Stimulated activated CD4-positive, alpha-beta T cell treated with anti-CD3 and anti-CD28 coated beads, Interleukin-1b, Interleukin-23, amount 100 ng/mL, for 4 hours (primary cell): ENCODE data around the gene IFNA2.
"Not testable (repeated sequence)": the region's sequence is repeated elsewhere in the genome, so short reads cannot be mapped to it uniquely, and the experiment has no call there.

ENCODE experiments used
- DNase-seq, 2 donors: peaks; one replicate each; pipeline ENCODE4 v3.0.0-alpha.2; 2020; ENCODE audit warnings: low read depth in 2 of 2

IFNA2 gene

GRCh38 chr9:21385131-21385670, at the start of gene IFNA2:
TSS of gene IFNA2 (minus strand) at chr9:21385398. CDS start at chr9:21385329, 69 bp downstream.
- no peak for DNase-seq

GRCh38 chr9:21435015-21435383, 49.8 kb upstream of the IFNA2 start:
- not testable (repeated sequence) for DNase-seq

DNA sequence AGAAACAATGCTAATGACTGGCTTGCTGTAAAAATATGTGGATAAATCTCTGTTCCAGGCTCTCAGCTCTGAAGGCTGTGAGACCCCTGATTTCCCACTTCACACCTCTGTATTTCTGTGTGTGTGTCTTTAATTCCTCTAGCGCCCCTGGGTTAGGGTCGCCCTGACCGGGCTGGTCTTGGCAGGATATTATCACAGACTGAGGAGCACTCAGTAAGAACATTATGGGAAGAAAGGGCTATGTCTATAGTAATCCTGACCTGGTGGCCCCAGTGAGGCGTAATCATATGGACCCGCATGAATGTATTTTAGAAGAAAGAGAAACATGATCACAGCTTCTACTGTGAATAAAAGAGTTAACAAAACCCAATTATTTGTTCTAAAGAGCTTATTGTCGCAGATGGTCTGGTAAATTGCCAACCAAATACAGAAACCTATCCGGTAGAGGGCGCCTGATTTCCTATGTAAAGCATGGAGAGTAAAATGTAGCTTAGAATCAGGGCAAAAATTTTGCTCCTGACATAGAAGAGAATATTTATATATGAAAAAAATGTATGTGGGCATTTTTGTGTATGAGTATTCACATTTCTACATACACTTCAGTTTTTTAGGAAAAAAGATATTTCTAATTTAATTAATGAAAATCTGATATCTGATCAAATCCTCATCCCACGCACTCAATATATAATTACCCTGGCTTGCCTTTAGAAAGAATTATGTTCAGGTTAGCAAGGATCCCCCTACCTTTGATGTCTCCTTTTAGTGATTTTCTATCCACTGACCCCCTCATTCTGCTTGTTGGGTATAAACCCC, 49.2 kb upstream of the IFNA2 start:
- DNase-seq, result peak in 1 of 2 donors; percentile 36

- DNase-seq, result no peak
Measured at GRCh38 chr9:21432672-21433425, 47.7 kb upstream of the IFNA2 start.

DNA sequence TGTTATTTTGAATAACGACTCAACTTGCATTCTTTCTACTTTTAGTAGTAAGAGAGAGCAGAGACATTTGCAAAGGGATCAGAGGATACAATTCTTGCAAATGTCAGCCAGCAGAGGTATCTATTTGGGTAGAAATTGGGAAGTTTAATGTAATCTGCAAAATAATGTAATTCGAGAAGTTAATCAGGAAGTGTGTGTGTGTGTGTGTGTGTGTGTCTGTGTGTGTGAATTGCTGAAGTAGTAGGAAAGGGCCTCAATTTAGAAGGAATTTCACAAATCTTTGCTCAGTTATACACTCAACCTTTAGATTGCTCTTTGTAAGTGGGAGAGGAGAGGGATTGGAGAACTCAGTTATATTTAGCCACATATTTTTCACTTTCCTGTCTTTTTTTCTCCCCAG, 44.0 kb upstream of the IFNA2 start:
- no peak for DNase-seq

DNA sequence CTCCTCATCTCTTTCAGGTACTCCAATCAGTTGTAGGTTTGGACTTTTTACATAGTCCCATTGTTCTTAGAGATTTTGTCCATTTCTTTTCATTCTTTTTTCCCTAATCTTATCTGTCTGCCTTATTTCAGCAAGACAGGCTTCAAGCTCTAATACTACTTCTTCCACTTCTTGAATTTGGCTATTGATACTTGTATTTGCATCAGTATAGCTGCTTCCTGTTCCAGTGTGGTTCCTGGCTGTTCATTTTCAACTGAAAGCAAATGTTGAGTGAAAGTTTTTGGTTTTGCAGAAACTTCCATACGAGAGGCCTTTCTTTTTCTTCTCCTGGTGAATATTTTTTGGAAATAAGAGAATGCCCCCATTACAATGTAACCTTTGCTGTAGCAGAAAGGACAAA, 43.0 kb upstream of the IFNA2 start:
- no peak for DNase-seq

- no peak for DNase-seq
Measured at GRCh38 chr9:21415493-21416267, 30.5 kb upstream of the IFNA2 start.

DNA sequence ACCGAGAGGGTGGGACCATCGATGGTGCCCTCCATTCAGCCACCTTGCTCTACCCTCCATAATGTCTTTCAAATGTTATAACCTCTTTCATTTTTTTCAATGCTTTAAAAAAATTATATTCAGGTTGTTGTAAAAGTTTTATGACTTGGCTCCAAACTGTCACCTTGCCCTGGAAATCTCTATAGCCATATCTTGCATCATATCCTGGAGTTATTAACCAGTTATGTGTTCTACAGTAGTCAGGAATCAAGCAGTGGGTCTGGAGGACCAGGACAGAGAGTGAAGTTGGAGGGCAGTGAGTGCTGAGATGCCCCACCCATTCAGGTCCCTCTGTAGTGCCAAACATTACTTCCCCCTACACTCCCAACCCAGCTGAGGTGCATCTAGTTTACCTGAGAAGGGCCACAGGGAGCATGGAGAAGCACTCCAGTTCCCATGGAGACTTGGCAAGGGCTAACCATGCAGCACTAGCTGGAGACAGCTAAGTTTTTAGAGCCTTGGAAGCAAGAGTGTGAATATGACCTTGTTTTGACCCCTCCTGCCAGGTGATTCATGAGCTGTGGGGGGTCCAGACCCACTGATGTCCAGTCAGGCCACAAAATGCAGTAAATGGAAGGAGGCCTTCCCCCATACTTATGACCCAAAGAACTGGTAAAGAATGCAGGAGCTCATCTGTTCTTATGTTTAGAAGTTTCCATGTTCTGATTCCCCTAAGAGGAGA, 29.2 kb upstream of the IFNA2 start:
- DNase-seq, result no peak

DNA sequence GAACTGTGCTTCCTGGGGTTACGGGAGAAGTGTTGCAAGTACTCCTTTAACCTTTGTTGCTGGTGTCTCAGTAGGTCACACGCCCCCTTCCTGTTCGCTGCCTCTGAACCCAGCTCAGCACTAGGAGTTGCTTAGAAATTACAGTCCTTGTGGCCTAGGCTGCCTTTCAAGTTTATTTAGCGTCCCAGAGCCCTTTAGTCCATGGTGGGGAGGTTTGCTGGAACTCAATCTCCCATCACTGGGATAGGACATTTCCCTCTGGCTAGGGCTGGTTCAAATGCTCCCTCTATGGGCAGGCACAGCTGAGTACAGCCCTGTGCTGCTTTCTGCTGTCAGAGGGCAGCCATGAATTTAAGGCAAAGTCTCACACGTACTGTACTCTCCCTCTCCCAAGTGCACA, 28.4 kb upstream of the IFNA2 start:
- no peak for DNase-seq

DNA sequence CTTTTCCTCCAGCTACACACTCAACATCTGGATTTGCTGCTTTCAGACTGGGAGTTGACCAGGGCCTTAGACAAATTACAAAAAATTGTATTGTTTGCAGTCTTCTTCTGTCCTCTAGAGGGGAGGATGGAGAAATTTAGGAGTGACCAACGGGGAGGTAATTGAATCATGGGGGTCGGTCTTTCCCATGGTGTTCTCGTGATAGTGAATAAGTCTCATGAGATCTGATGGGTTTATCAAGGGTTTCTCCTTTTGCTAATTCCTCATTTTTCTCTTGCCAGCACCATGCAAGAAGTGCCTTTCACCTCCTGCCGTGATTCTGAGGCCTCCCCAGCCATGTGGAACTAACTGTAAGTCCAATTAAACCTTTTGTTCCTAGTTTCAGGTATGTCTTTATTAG, 28.0 kb upstream of the IFNA2 start:
- DNase-seq, result no peak

DNA sequence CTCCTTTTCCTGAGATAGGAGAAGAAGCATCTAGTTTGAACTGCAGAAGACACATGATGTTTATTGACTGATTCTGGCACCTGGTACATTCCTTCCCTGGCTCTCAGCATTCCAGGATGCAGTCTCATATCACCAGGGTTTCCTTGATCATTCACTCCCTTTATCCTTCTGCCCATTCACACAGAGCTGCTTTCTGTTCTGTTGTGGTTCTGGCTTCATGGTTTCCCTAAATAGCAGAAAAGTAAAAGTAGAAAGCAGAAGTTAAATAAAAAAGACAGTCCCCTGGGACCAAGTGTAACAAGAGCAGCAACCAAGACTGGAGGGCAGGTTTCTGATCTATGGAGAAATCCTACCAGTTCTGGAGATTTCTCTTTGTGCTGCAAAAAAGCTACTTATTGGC, 26.9 kb upstream of the IFNA2 start:
- DNase-seq, result no peak

GRCh38 chr9:21408817-21409216, 23.6 kb upstream of the IFNA2 start, which contains the start of gene IFNA8:
TSS of gene IFNA8 (plus strand) at chr9:21409117. CDS start at chr9:21409177, 60 bp downstream.
- no peak for DNase-seq

DNA sequence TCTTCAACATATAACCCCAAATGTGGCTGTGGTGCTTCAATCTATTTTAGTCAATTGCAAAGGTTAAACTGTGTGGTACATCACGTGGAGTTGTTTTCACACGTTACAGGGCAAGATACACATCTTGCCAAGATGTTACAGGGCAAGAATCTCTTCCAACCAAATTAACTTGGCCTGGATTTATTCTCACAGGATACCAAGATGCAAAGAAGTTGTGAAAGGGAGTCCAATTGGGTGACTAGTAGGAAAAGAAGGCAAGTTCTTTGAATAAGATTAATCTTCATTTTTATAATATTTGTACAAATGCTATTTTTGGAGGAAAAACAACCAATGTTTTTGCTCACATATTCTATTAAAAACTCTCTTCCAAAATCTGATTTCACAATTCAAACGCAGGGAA, 18.9 kb upstream of the IFNA2 start:
- DNase-seq, result no peak

DNA sequence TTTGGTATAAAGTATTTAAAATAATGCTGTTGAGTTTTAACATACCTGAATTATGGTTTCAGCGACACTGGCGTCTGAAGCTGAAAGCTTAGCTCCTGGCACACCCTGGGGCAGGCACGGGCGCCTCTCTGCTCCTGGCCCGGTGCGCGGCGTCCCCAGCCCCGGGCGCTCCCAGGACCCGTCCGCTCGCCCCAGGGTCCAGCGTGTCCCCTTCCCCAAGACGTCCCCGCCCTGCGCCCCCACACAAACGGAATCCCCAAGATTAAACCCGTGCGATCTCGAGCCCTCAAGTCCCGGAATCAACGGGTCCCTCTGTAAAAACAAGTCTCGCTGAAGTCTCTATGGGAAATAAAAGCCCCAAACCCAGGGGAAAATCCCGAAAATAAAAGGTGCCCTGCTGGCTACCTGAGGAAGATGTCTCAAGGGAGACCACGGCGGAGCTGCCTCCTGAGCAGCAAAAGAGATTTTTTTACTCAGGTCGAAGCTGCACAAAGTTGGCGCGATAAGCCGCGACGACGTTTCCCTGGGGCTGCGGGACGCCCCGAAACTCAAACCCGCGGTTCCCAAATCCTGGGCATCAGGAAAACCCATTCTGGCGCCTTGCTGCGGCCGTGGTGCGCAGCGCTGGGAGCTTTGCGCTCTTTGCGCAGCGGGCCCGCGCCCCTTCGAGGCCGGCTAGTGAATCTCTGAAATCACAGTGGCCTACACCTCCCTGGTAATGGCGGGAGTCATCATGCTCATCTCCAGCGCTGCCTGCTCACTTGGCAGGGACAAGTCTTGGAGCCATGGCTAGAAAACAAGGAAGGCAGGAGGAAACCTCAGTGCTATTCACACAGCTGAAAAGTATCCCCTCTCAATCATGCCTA, 17.4 kb upstream of the IFNA2 start:
- peak in 1 of 2 donors; percentile 4 for DNase-seq

DNA sequence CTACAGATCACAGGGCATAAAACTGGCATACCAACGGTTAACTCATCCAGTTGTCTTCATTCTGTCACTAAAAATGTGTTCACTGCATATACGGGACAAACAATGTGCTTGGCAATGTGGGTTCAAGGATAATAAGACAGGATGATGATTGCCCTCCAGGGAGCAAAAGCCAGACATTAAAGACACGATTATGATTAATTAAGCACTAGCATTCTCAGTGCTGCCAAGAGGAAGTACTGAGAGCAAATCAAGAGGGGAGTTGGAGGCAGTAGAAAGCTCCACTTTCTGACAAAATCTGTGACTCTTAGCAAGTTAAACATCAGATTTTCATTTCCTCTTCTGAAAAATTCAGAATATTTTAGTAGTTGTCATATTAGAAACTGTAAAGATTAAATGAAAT, 14.8 kb upstream of the IFNA2 start:
- DNase-seq, result no peak

GRCh38 chr9:21398955-21399489, 13.8 kb upstream of the IFNA2 start:
- DNase-seq, result no peak

GRCh38 chr9:21395778-21396717, 10.8 kb upstream of the IFNA2 start:
- peak; percentile 52 to 54 for DNase-seq

- no peak for DNase-seq
Measured at GRCh38 chr9:21392270-21392669, 7.1 kb upstream of the IFNA2 start.

GRCh38 chr9:21383627-21384026, 1.6 kb downstream of the IFNA2 start:
- DNase-seq, result no peak
